Middle frontal gyrus (tissue), 1 donor: ENCODE results near the gene RTEL1.
"Not testable (repeated sequence)": the region's sequence is repeated elsewhere in the genome, so short reads cannot be mapped to it uniquely, and the experiment has no call there.

Experiments used
- DNase-seq: peaks from one replicate; pipeline ENCODE4 v3.0.0-alpha.2; 2015; ENCODE audit warnings: low spot score; ENCODE audit errors: extremely low spot score

The RTEL1 gene

GRCh38 chr20:63628246-63628975 is 29.7 kb upstream of the RTEL1 start:
- no peak for DNase-seq

- not testable (repeated sequence) for DNase-seq
Observed at GRCh38 chr20:63630956-63631355, 27.2 kb upstream of the RTEL1 start.

- not testable (repeated sequence) for DNase-seq
Observed at GRCh38 chr20:63631426-63631825, 26.7 kb upstream of the RTEL1 start.

- no peak for DNase-seq
Observed at GRCh38 chr20:63633732-63634131, 24.4 kb upstream of the RTEL1 start.

- DNase-seq, result no peak
Observed at GRCh38 chr20:63635431-63636141, 22.5 kb upstream of the RTEL1 start.

- no peak for DNase-seq
Observed at GRCh38 chr20:63636752-63637628, 21.1 kb upstream of the RTEL1 start.

- no peak for DNase-seq
Observed at GRCh38 chr20:63639093-63639975, 18.8 kb upstream of the RTEL1 start.

- no peak for DNase-seq
Observed at GRCh38 chr20:63640086-63640485, 18.0 kb upstream of the RTEL1 start.

DNA sequence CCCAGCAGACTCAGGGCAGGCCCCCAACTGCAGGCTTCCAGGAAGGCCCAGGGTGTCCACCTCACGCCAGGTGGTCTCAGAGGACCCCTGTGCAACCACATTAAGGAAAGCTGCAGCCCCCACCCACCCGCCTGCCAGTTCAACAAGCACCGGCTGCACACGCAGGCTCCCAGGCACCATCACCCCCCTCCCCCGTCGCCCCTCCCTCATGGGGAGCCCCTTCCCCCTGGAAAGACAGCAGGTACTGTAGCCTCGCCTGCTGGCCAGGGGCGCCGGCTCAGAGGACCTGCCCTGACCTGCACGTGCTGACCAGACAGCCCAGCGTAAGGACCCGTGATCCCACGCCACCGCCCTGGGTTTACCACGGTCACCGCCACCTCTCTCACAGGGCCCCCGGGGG is 17.4 kb upstream of the RTEL1 start:
- DNase-seq, result not testable (repeated sequence)

- no peak for DNase-seq
Observed at GRCh38 chr20:63641146-63641791, 16.8 kb upstream of the RTEL1 start.

DNA sequence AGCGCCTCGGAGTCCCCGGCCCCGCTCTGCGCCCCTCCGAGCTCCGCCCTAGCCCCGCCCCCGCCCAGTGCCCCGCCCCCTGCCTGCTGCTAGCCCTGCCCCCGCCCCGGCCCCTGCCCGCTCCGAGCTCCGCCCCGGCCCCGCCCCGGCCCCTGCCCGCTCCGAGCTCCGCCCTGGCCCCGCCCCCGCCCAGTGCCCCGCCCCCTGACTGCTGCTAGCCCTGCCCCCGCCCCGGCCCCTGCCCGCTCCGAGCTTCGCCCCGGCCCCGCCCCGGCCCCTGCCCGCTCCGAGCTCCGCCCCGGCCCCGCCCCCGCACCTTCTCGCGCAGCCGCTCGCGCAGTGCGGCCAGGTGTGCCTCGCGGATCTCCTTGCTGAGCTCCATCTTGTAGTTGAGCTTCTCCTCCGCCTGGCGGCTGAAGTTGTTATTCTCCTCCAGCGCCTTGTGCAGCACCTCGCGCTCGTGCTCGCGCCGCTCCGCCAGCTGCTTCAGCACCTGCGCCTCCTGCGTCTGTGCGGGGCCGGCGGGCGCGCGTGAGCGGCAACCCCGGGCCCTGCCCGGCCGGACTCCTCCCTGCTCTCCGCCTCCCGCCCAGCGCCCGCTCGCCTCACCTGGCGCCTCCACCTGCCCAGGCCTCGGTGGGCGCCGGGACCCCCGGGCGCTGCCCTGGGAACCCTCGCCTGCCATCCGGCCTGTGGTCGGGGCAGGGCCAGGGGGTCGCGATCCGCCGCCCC is 16.2 kb upstream of the RTEL1 start:
- no peak for DNase-seq

- no peak for DNase-seq
Observed at GRCh38 chr20:63642527-63643247, 15.4 kb upstream of the RTEL1 start.

DNA sequence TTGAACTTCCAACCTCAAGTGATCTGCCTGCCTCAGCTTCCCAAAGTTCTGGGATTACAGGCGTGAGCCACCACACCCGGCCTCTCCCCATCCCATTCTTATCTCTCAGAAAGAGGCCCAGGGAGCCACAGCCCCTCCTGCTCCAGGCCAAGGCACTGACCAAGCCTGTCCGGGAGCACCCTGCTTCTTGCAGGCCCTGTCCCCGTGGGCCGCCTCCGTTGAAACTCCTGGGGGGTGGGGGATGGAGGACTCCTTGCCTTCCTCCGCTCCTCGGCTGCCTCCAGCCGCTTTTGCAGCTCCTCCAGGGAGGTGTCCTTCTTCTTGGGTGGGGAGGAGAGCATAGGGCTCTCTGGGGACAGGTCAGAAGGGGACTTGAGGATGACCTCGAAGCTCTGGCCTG is 14.6 kb upstream of the RTEL1 start:
- no peak for DNase-seq

- DNase-seq, result no peak
Observed at GRCh38 chr20:63643946-63644345, 14.2 kb upstream of the RTEL1 start.

- no peak for DNase-seq
Observed at GRCh38 chr20:63645218-63645617, 12.9 kb upstream of the RTEL1 start.

DNA sequence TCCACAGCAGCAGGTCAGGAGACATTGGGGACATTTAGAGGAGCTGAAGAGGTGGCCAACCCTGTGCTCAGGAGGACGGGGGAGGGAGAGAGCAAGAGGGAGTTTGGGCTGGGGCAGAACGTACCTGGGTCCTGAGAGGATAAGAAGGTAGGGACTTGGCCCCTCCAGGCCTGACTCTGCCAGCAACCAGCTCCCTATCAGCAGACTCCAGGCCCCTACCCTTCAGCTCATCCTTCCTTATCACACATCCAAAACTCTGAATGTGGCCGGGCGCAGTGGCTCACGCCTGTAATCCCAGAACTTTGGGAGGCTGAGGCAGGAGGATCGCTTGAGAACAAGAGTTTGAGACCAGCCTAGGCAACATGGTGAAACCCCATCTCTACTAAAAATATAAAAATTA is 9.9 kb upstream of the RTEL1 start:
- DNase-seq, result no peak

DNA sequence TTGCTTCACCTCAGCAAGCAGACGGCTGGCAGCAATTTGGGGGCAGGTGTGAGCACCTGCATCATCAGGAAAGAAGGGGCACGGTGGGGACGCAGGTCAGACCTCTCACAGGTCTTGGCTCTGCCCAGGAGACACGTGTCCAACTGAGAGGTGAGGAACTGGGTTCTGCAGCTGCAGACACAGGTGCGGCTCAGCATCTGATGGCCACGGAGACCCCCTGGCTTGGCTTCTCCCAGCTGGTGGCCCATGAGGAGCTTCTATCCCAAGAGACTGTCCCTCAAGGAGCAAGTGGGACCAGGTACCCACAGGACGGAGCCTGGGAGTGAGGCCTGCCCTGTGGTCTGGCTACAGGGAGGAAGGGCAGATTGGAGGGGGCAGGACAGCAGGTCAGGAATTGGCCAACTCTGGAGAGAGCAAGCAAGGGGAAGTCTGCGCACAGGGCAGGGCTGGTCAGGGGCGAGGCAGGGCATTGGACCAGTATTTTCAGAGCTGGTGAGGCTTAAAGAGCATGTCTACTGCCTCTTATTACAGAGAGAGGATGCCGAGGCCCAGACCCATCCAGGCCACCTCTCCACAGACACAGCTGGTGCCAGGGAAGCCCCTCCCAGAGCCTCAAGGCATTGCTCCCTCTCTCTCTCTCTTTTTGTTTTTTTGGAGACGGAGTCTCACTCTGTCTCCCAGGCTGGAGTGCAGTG is 9.1 kb upstream of the RTEL1 start:
- DNase-seq, result no peak

- DNase-seq, result not testable (repeated sequence)
Observed at GRCh38 chr20:63650486-63650885, 7.6 kb upstream of the RTEL1 start.

DNA sequence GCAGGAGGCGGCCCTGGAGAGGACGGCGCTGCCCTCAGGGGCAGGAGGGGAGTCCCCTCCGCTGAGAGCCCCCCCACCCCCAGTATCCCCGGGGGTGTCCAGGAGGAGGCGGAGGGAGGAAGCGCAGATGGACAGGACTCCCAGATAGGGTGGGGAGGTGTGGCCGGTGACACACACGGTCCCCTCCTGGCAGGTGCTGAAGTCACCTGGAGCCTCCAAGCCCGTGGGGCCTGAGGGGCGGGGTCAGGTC is 6.2 kb upstream of the RTEL1 start:
- DNase-seq, result no peak
